Gastrocnemius medialis (tissue), 4 donors: ENCODE measurements around the gene TCERG1L. TPM values are rescaled to one million over a fixed set of nuclear protein-coding genes. Genes with fewer than 3 reads are reported as not detected.

Experiments
- ATAC-seq, 2 donors: fragments of 150-250 bp; one replicate each; pipeline ENCODE4 v1.9.1; 2016
- DNase-seq, 2 donors: peaks; one replicate each; pipeline ENCODE4 v3.0.0-alpha.2; 2019
- H3K27ac ChIP-seq, 4 donors: fragments of 200-600 bp; sonication (generic); 1 replicate in 1 of 4; 2 replicates in 3 of 4; pipeline ENCODE4 v1.5.1; 2016 to 2018; ENCODE audit warnings: mild to moderate bottlenecking in 2 of 4, moderate library complexity in 1 of 4
- H3K27me3 ChIP-seq, 3 donors: fragments of 200-600 bp; sonication (generic) in 2 of 3; 1 replicate in 1 of 3; 2 replicates in 2 of 3; pipeline versions ENCODE4 v1.5.1 to v1.6.0; 2016 to 2019; ENCODE audit warnings: mild to moderate bottlenecking in 1 of 3, moderate library complexity in 1 of 3
- H3K36me3 ChIP-seq, 2 donors: fragments of 200-600 bp; sonication (generic) in 1 of 2; one replicate each; pipeline ENCODE4 v1.5.1; 2017 to 2018
- H3K4me1 ChIP-seq, 2 donors: fragments of 200-600 bp; sonication (generic) in 1 of 2; one replicate each; pipeline ENCODE4 v1.5.1; 2016 to 2017; ENCODE audit warnings: mild to moderate bottlenecking in 2 of 2
- H3K4me3 ChIP-seq, 4 donors: fragments of 200-600 bp; sonication (generic) in 3 of 4; 1 replicate in 1 of 4; 2 replicates in 3 of 4; pipeline ENCODE4 v1.5.1; 2016 to 2019; ENCODE audit warnings: mild to moderate bottlenecking in 2 of 4
- H3K9me3 ChIP-seq, 3 donors: fragments of 200-600 bp; sonication (generic) in 2 of 3; 1 replicate in 1 of 3; 2 replicates in 2 of 3; pipeline ENCODE4 v1.5.1; 2016 to 2019
- CTCF ChIP-seq, 5 experiments: fragments of 450-650 bp in 3 of 5; fragments of 200-600 bp in 2 of 5; sonication (generic) in 2 of 5; IDR thresholded peaks in 4 of 5; conservative IDR thresholded peaks in 1 of 5; 1 replicate in 4 of 5; 2 replicates in 1 of 5; pipeline ENCODE4 v1.5.1; 2016 to 2019; ENCODE audit warnings: antibody characterized with exemption in 5 of 5, mild to moderate bottlenecking in 3 of 5, moderate library complexity in 3 of 5
- POLR2A ChIP-seq, 2 donors: fragments of 450-650 bp; IDR thresholded peaks; one replicate each; pipeline ENCODE4 v1.6.1; 2017; ENCODE audit warnings: antibody characterized with exemption in 2 of 2, mild to moderate bottlenecking in 2 of 2, moderate library complexity in 2 of 2
- in situ Hi-C, 4 donors: fragments of 200-750 bp; cut with MboI; loops; one replicate each; pipeline versions ENCODE4 v1.15.0 to v1.8.0; 2017; ENCODE audit warnings: low sequenced_read_pairs in 4 of 4
- intact Hi-C: fragments of 100-400 bp; cut with DNase I; formaldehyde crosslinking; loops from one replicate; pipeline ENCODE4 v1.15.1; 2023; ENCODE audit warnings: low total_unique reads
- total RNA-seq, 4 donors: library from RNA; depleted of rRNA; stranded (reverse); fragments of >200 nt; gene quantifications; one replicate each; pipeline versions ENCODE4 v1.1.0 to v1.2.3, GENCODE V29; 2016

The TCERG1L gene
- not detected for total RNA-seq

- H3K4me1 ChIP-seq, result no peaks in the 10 kb centered on the region
- peak within 1 kb of the TSS in 1 of 4 donors; percentile 13 for H3K4me3 ChIP-seq
- no peak for TF ChIP-seq CTCF (IDR thresholded peaks at IDR 0.05 in 4 of 5, conservative IDR thresholded peaks at IDR 0.05 in 1 of 5)
- no peak for TF ChIP-seq POLR2A (IDR thresholded peaks at IDR 0.05)
- no peak within 1 kb of the TSS for H3K27ac ChIP-seq
- ATAC-seq (no peak), DNase-seq (no peak)
- in situ Hi-C loops, result no loop called here
- H3K27me3 ChIP-seq, result peaks cover 25 to 47% (median 45%) of the 10 kb centered on the region in 3 donors
- H3K36me3 ChIP-seq, result no peaks in the 10 kb centered on the region
- H3K9me3 ChIP-seq, result no peaks in the 10 kb centered on the region
- intact Hi-C loops, result no loop called here
These were observed at the start of gene TCERG1L for GRCh38 chr10:131311661-131312477. TCERG1L (minus strand) TSS chr10:131311721; CDS start chr10:131311635, 86 bp downstream.

- TF ChIP-seq CTCF (IDR thresholded peaks at IDR 0.05 in 4 of 5, conservative IDR thresholded peaks at IDR 0.05 in 1 of 5), result no peak
- TF ChIP-seq POLR2A (IDR thresholded peaks at IDR 0.05), result no peak
- no peaks in the 10 kb centered on the region for H3K27me3 ChIP-seq
- no peaks in the 10 kb centered on the region for H3K4me1 ChIP-seq
- no peak for ATAC-seq
- DNase-seq, result no peak
- H3K36me3 ChIP-seq, result no peaks in the 10 kb centered on the region
- intact Hi-C loops (no loop called here), in situ Hi-C loops (no loop called here)
- H3K9me3 ChIP-seq, result no peaks in the 10 kb centered on the region
- no peak overlapping the region for H3K27ac ChIP-seq
- H3K4me3 ChIP-seq, result no peak overlapping the region
These were observed 47.4 kb upstream of the TCERG1L start for GRCh38 chr10:131358741-131359442.

- ATAC-seq, result no peak
- Histone ChIP-seq H3K4me3 (no peak overlapping the region), H3K9me3 (no peaks in the 10 kb centered on the region), H3K4me1 (no peaks in the 10 kb centered on the region), H3K27me3 (no peaks in the 10 kb centered on the region), H3K27ac (no peak overlapping the region), H3K36me3 (no peaks in the 10 kb centered on the region)
- in situ Hi-C loops (no loop called here), intact Hi-C loops (no loop called here)
- no peak for DNase-seq
- TF ChIP-seq POLR2A (IDR thresholded peaks at IDR 0.05), result no peak
These were observed 44.9 kb upstream of the TCERG1L start for GRCh38 chr10:131356442-131356841.

GRCh38 chr10:131355881-131356280, 44.4 kb upstream of the TCERG1L start:
- intact Hi-C loops (no loop called here), in situ Hi-C loops (no loop called here)
- DNase-seq (no peak), ATAC-seq (no peak)
- TF ChIP-seq POLR2A (IDR thresholded peaks at IDR 0.05) (no peak), CTCF (IDR thresholded peaks at IDR 0.05 in 4 of 5, conservative IDR thresholded peaks at IDR 0.05 in 1 of 5) (no peak)
- Histone ChIP-seq H3K4me3 (no peak overlapping the region), H3K4me1 (no peaks in the 10 kb centered on the region), H3K9me3 (no peaks in the 10 kb centered on the region), H3K27ac (no peak overlapping the region), H3K36me3 (no peaks in the 10 kb centered on the region), H3K27me3 (no peaks in the 10 kb centered on the region)

- intact Hi-C loops, result no loop called here
- ATAC-seq, result no peak
- no peak overlapping the region for H3K4me3 ChIP-seq
- H3K27me3 ChIP-seq, result no peaks in the 10 kb centered on the region
- H3K27ac ChIP-seq, result no peak overlapping the region
- TF ChIP-seq POLR2A (IDR thresholded peaks at IDR 0.05), result no peak
- TF ChIP-seq CTCF (IDR thresholded peaks at IDR 0.05 in 4 of 5, conservative IDR thresholded peaks at IDR 0.05 in 1 of 5), result no peak
- in situ Hi-C loops, result no loop called here
- no peaks in the 10 kb centered on the region for H3K4me1 ChIP-seq
- no peaks in the 10 kb centered on the region for H3K36me3 ChIP-seq
- H3K9me3 ChIP-seq, result no peaks in the 10 kb centered on the region
- DNase-seq, result no peak
These were observed 43.5 kb upstream of the TCERG1L start for GRCh38 chr10:131355056-131355455.
